GM12892 (cell line): Measurements from ENCODE around the gene BPIFB3.

Source experiments
- POLR2A ChIP-seq: IDR thresholded peaks from 2 replicates; pipeline ENCODE4 v1.6.1; 2011; ENCODE audit warnings: low read depth, low read length, control low read depth
- POLR2AphosphoS5 ChIP-seq: IDR thresholded peaks from 2 replicates; pipeline ENCODE4 v1.6.1; 2011; ENCODE audit warnings: low read depth, low read length, control low read depth
- TAF1 ChIP-seq: IDR thresholded peaks from 2 replicates; pipeline ENCODE4 v1.6.1; 2011; ENCODE audit warnings: low read depth, mild to moderate bottlenecking, control low read depth, low read length, borderline replicate concordance

GRCh38 chr20:33059136-33059535 is 5.4 kb downstream of the BPIFB3 start:
- TF ChIP-seq POLR2AphosphoS5, result no peak
- TF ChIP-seq TAF1, result no peak
- TF ChIP-seq POLR2A, result no peak
